AG04449 (cell line): ENCODE results near the gene FAM89A.
"Not testable (repeated sequence)": the region's sequence is repeated elsewhere in the genome, so short reads cannot be mapped to it uniquely, and the experiment has no call there.

Experiments
- CTCF ChIA-PET: fragments of 350-600 bp; formaldehyde crosslinking; extraction: SDS; loops from one replicate; lab custom pipeline; 2021; ENCODE audit warnings: antibody characterized with exemption; lab: Yijun Ruan, JAX
- POLR2A ChIA-PET: fragments of 400-600, 350-600 bp; formaldehyde crosslinking; extraction: SDS; loops from one replicate; lab custom pipeline; 2020; ENCODE audit warnings: antibody characterized with exemption, inconsistent platforms; lab: Yijun Ruan, JAX
- DNase-seq: peaks from one replicate; pipeline ENCODE4 v3.0.0-alpha.2; 2010; ENCODE audit warnings: low read depth, low spot score
- H3K4me3 ChIP-seq: 2 replicates; pipeline ENCODE4 v1.5.1; 2011; ENCODE audit warnings: low read depth, mild to moderate bottlenecking, control low read depth, low read length
- TF ChIP-seq, protein P1 (sequence below): IDR thresholded peaks from one replicate; pipeline ENCODE4 v1.5.1; 2011; ENCODE audit warnings: mild to moderate bottlenecking, moderate library complexity, low read length, control low read depth, inconsistent platforms; ENCODE audit not compliant: insufficient read depth; ENCODE audit errors: missing control alignments

FAM89A gene

DNA sequence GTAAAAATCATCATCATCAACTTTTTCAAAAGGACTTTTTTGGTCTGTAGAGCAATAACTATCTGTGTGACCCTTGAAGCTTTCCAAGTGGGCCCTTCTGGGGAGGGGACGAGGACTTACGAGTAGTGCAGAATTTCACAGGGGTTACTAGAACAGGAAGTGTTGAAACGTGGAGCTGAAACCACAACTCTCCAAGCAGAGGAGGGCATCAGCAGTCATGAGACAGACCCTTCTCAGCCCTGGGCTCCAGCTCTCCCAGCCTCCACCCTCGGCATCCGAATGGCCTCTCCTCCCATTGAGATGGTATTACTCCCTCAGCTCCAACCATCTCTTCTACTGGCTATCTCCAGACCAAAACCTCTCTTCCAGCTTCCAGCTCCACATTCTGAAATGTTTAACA is 3.6 kb downstream of the FAM89A start:
- POLR2A ChIA-PET: no interaction called here
- CTCF ChIA-PET: interaction anchor here (1.2 kb wide), 1 partner anchor 20 kb away, joined by 5 read pairs; no protein-coding TSS in a partner anchor

DNA sequence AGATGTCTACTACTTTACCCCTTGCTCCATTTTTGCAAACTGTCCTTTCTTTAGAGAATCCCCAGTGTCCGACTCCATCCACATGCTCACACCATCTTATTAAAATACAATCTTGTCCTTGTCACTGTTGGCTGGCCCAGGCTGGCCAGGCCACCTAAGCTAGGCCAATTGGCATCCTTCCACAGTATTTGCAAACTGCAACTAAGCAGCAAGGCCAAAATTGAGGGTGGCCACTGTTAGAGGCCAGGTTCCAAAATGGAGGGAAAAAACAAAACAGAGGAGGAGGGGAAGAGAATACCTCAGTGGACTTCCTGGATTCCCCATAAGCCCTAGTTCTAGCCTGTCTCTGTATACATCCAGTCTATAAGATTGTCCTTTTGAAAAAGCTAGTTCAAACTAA is 4.3 kb downstream of the FAM89A start:
- ChIA-PET POLR2A (no interaction called here), CTCF (interaction anchor here (0.8 kb wide), 1 partner anchor 179 kb away, joined by 3 read pairs; no protein-coding TSS in a partner anchor)
- H3K4me3 ChIP-seq: no peak overlapping the region
- TF ChIP-seq, protein P1, sequence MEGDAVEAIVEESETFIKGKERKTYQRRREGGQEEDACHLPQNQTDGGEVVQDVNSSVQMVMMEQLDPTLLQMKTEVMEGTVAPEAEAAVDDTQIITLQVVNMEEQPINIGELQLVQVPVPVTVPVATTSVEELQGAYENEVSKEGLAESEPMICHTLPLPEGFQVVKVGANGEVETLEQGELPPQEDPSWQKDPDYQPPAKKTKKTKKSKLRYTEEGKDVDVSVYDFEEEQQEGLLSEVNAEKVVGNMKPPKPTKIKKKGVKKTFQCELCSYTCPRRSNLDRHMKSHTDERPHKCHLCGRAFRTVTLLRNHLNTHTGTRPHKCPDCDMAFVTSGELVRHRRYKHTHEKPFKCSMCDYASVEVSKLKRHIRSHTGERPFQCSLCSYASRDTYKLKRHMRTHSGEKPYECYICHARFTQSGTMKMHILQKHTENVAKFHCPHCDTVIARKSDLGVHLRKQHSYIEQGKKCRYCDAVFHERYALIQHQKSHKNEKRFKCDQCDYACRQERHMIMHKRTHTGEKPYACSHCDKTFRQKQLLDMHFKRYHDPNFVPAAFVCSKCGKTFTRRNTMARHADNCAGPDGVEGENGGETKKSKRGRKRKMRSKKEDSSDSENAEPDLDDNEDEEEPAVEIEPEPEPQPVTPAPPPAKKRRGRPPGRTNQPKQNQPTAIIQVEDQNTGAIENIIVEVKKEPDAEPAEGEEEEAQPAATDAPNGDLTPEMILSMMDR: no peak
- no peak for DNase-seq

More for the DNA sequence above, 3.6 kb downstream of the FAM89A start:
- H3K4me3 ChIP-seq: no peak overlapping the region
- TF ChIP-seq, protein P1: no peak
- no peak for DNase-seq

DNA sequence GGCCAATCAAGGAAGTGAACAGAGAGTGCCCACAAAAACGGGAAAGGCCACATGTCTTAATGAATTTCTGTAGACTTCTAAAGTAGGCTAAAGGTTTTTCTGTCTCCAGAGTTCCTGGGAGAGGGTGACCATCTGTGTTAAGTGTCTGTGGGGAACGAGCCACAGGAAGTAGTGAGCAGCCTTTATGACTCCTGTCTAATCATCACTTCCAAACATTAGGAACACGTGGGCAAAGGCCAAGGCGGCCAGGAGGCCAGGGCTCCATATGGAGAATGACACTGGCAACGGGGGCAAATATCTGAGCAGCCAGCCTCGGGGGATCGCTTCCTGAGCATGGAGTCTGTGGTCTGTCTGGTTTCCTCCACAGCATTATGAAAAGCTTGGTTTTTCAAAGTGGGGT is 7.1 kb downstream of the FAM89A start:
- POLR2A ChIA-PET: interaction anchor here (0.6 kb wide), 1 partner anchor 173 kb away, joined by 3 read pairs; no protein-coding TSS in a partner anchor
- no peak for DNase-seq
- TF ChIP-seq, protein P1: no peak
- H3K4me3 ChIP-seq: no peak overlapping the region
- CTCF ChIA-PET: no interaction called here

DNA sequence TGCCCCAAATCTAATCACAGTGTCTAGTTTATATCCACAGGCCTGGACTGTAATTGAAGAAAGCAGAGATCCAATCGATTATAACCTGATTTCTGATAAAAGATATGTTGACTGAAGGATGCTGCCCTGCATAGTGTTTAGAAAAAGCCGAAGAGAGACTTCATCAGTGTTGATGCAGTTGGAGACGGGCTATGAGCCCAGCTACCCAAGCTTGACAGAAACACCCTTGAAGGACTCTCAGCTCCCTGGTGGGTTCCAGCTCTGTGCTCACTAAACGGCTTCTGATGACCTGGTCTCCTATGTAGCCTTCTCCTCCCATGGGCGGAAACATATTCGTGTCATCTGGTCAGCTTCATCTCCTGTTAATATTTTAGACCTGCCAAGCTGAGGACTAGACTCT is 10.2 kb downstream of the FAM89A start:
- H3K4me3 ChIP-seq: no peak overlapping the region
- TF ChIP-seq, protein P1: no peak
- DNase-seq: no peak
- CTCF ChIA-PET: interaction anchor here (0.9 to 1.2 kb wide), 2 partner anchors 9 to 181 kb away, joined by 3 to 7 read pairs; no protein-coding TSS in a partner anchor
- POLR2A ChIA-PET: no interaction called here

DNA sequence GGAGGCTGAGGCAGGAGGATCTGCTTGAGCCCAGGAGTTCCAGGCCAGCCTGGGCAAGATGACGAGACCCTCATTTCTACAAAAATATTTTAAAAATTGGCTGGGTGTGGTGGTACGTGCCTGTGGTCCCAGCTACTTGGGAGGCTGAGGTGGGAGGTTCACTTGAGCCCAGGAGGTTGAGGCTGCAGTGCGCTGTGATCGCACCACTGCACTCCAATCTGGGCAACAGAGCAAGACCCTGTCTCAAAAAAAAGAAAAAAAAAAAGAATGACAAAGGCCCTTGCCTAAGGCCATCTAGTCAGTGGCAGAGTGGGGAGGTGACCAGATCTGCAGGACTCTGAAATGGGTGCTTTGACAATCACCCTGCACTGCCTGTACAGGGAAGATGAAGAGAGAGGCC is 10.8 kb downstream of the FAM89A start:
- CTCF ChIA-PET: interaction anchor here (1.1 kb wide), 1 partner anchor 10 kb away, joined by 5 read pairs; no protein-coding TSS in a partner anchor
- POLR2A ChIA-PET, H3K4me3 ChIP-seq, DNase-seq: not testable (repeated sequence)

DNA sequence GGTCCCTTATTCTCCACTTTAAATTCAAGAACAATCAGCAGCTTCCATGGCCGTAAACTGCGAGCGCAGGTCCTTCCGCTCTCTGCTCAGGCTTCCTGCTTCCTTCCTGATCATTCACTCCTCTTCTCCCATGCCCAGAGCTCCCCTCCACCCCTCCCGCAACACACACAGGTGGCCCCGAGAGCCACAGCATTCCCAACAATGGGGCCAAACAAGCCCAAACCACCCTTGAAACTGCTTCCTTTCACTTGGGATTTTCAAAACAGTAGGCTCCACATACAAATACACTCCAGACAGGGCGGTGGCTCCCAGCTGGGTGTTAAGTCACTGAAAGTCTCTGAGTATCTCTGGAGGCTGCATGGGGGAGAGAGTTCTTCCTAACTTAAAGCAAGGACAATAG is 11.4 kb downstream of the FAM89A start:
- H3K4me3 ChIP-seq: no peak overlapping the region
- POLR2A ChIA-PET: no interaction called here
- no peak for DNase-seq
- TF ChIP-seq, protein P1: no peak
- CTCF ChIA-PET: interaction anchor here (1.1 kb wide), 1 partner anchor 10 kb away, joined by 5 read pairs; no protein-coding TSS in a partner anchor

DNA sequence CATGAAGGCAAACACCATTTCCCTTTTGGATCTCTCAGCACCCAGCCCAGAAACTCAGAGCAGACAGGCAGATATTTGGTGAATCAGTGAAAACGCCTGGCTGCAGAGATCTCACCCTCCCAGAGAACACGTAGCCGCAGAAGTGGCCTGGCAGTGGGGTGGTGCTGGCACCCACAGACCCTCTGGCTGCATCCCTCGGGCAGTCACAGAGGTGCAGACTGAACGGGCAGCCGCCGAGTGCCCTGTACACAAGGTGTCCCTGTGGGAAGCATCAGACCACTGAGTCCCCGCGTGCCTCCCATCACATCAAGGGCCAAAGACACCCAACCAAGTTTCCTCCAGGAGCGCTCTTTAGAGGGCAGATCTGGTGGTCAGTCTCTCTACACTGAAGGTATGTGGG is 12.1 kb downstream of the FAM89A start:
- POLR2A ChIA-PET: no interaction called here
- CTCF ChIA-PET: interaction anchor here (1.1 to 1.3 kb wide), 2 partner anchors 11 to 183 kb away, joined by 3 to 5 read pairs; no protein-coding TSS in a partner anchor
- DNase-seq: no peak
- TF ChIP-seq, protein P1: no peak
- H3K4me3 ChIP-seq: no peak overlapping the region
